ENCODE data around the gene SLC7A6OS.

GRCh38 chr16:68313116-68313515 lies 2.4 kb upstream of the SLC7A6OS start:
- TF ChIP-seq EZH2 (IDR thresholded peaks at IDR 0.05; ENCODE audit: insufficient read depth, poor library complexity, severe bottlenecking) (no peak), EZH2phosphoT487 (IDR thresholded peaks at IDR 0.05; ENCODE audit: insufficient read depth, low read depth) (no peak)
